T-helper 2 cell treated with Interferon-gamma antibody and Interleukin-4, amounts not matched to agents 100 ng/mL and 5 ng/mL, for 36 hours (primary cell): Measurements from ENCODE around the gene SLITRK3. TPM values are rescaled to one million over a fixed set of nuclear protein-coding genes. Genes with fewer than 3 reads are reported as not detected.

Experiments used
- intact Hi-C: fragments of 100-400 bp; cut with micrococcal nuclease; formaldehyde crosslinking; loops from one replicate; pipeline ENCODE4 v1.15.1; 2023
- total RNA-seq: library from RNA; stranded (reverse); gene quantifications from 2 replicates; pipeline ENCODE4 v1.2.3, GENCODE V29; 2022

The SLITRK3 gene, protein sequence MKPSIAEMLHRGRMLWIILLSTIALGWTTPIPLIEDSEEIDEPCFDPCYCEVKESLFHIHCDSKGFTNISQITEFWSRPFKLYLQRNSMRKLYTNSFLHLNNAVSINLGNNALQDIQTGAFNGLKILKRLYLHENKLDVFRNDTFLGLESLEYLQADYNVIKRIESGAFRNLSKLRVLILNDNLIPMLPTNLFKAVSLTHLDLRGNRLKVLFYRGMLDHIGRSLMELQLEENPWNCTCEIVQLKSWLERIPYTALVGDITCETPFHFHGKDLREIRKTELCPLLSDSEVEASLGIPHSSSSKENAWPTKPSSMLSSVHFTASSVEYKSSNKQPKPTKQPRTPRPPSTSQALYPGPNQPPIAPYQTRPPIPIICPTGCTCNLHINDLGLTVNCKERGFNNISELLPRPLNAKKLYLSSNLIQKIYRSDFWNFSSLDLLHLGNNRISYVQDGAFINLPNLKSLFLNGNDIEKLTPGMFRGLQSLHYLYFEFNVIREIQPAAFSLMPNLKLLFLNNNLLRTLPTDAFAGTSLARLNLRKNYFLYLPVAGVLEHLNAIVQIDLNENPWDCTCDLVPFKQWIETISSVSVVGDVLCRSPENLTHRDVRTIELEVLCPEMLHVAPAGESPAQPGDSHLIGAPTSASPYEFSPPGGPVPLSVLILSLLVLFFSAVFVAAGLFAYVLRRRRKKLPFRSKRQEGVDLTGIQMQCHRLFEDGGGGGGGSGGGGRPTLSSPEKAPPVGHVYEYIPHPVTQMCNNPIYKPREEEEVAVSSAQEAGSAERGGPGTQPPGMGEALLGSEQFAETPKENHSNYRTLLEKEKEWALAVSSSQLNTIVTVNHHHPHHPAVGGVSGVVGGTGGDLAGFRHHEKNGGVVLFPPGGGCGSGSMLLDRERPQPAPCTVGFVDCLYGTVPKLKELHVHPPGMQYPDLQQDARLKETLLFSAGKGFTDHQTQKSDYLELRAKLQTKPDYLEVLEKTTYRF
- not detected in 2 replicates for total RNA-seq

DNA sequence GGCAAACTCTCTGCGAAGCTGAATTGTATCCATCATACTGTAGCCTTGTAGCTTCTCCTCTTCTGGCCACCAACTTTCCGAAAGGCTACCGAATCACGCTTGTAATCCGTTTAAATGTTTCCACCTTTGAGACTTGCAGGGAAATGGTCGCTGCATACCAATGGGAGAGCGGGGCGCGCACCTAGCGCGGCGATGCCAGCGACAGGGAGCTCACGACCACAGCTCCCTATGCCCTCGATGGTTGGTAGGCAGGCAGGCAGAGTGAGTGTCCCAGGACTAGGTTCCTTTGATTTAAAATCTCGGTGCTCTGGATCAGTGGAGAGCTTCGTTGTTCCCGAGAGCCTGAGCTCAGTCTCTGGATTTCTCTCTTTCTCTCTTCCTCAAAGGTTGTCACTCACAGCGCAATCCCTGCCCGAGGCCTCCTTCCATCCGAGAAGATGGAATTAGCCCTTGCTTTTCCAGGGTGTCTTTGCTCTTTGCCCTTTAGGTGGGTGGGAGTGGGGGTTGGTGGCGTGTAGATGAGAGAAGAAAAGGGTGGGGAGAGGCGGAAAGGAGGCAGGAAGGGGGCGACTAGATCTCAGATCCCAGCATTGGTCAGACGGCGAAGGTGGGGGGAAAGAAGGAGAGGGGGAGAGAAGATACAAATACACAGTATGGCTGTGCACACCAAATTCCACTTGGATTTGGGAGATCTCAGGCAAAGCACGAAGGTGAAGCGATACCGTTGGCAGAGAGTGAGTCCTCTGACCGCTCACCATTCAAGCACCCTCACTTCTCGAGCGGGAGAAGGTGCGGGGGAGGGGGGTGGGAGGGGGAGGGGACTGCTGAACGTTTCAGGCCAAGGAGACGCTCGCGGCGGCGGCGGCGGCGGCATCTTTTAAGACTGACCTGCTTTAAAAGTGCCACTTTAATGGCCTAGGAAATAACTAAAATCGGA lies at the start of gene SLITRK3:
Gene SLITRK3, minus strand, starts transcription at position 745 of the 937 bp plus-strand sequence. CDS start 5,554 bp downstream, outside the sequence.
- intact Hi-C loops: no loop called here

DNA sequence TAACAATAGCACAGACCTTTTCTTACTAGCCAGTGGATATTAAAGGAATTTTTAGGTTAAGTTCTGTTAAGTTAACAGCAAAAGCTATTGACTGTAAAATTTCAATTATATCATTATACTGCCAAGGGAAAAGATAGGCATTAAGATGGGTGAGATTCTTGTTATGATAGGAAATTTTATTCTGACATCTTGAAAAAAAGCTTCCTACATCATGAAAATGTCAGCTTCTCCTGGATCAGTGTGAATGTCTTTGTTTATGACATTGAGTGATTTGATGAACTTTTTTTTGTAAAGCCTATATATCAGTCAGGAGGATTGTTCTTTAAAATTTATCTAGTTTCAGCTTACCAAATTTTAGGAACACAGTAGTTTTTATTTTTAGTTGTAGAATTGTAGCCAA lies 47.4 kb upstream of the SLITRK3 start:
- intact Hi-C loops: no loop called here

DNA sequence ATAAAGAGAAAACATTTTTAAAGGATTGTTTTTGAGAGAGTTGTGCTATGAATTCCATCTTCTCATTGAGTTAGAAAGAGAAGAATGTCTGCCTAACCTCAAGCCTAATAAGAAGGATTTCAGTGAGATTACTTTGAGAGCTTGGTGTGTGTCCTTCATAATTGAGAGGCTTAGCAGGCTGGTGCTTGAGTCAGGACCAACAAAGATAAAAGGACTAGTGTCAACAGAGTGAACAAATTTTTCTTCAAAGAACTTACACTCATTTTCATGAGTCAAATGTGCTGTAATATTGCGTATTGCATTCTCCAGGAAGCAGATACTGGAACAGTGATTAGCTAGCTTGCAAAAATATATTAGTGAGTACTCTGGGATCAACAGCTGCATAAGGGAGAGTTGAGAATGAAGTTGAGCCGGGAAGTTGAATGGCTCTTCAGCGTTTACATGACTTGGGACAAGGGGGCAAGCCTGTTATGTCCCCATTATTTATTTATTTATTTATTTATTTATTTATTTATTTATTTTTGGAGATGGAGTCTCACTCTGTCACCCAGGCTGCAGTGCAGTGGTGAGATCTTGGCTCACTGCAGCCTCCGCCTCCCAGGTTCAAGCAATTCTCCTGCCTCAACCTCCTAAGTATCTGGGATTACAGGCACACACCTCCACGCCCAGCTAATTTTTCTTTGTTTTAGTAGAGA lies 37.5 kb upstream of the SLITRK3 start:
- intact Hi-C loops: no loop called here

DNA sequence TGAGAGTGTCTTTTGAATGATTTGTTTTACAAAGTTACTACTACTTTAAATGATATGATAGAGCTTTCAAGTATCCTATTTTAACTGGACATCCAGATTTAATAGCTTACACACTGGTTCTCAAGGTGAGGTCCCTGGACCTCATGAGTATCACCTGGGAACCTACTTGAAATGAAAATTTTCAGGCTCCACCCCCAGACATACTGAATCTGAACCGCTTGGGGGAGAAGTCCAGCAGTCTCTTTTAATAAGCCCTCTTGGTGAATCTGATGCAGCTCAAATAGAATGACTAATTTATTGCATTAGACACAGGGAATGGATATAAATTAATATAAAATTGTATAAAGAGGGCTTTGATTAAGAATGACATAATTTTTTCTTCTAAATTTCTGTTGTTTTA lies 29.4 kb upstream of the SLITRK3 start:
- intact Hi-C loops: no loop called here

DNA sequence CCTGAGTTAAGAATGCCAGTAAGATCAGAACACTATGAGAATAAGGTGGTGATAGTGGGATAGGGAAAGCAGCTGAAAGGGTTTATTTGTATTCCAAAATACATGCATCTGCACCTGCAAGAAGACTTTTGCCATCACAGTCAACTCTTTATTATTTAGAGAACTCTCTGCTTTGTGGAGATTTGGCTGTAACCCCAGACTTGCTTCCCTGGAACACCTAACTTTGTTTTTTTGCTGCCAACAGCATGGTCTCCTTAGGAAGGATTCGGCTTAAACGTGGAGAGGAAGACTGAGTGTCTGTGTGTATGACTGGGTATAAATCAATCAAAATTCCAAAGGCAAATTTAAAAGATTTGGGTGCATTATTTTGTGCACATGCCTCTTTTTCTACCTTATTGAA lies 21.6 kb upstream of the SLITRK3 start:
- intact Hi-C loops: no loop called here

DNA sequence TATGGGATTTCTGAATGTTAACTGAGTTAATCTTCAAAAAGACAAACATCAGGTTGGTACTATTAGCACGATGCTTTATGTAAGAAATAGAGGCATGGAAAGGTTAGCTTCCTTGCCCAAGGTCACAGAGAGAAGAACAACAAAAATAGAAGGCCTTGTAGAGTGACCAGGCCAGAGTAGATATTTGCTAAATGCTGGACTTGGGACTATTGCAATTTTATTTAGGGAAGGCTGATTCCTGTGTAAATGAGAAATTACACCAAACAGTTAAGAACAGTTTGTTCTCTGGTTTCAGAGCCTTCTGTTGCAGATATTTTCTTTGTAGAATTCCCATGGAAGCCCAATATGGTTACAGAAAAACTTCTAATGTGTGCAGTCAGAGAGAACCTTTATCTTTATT lies 16.4 kb upstream of the SLITRK3 start:
- intact Hi-C loops: no loop called here

DNA sequence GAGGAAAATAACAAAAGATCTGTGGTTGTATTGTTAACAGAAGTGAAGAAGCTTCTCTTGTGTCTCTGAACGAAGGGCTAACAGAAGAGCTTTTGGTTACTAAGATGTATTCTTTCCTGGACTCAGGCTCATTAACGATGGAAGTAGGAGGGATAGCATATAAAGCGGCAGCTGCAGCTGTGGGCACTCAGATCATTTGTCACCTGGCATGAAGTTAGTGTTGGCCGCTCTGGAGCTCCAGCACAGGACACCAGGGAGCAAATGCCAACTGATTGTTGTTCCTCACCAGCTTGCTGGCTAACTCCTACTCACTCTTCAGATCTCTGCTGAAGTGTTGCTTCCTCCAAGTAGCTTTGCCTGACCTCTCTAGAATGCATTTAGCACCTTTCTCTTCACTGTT lies 15.5 kb upstream of the SLITRK3 start:
- intact Hi-C loops: no loop called here

DNA sequence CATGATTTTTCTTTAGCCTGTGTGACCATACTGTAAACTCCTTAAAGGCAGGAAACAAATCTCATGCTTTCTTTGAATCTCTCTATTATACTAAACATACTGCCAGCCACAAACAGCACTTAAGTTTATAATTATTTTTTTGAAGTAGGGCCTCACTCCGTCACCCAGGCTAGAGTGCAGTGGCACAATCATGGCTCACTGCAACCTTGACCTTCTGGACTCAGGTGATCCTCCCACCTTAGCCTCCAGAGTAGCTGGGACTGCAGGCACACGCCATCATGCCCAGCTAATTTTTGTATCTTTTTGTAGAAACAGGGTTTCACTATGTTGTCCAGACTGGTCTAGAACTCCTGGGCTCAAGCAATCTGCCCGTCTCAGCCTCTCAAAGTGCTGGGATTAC lies 14.5 kb upstream of the SLITRK3 start:
- intact Hi-C loops: no loop called here

DNA sequence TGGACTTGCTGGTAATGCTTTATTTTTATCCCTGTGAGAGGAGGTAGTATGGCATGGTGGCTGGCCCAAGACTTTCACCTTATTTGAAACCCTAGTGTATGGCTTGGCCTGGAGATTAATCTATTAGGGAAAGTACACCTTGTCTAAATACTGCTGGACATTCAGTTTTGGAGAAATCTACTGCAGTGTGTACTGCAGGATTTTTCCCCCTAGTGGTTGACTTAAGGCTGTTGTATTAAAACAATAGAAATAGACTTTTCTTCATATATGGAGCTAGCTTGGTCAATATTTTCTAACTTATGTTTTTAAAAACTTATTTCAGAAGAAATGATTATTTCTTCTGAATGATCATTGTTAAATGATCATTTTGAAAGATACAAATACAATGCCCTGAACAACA lies 13.9 kb upstream of the SLITRK3 start:
- intact Hi-C loops: no loop called here

DNA sequence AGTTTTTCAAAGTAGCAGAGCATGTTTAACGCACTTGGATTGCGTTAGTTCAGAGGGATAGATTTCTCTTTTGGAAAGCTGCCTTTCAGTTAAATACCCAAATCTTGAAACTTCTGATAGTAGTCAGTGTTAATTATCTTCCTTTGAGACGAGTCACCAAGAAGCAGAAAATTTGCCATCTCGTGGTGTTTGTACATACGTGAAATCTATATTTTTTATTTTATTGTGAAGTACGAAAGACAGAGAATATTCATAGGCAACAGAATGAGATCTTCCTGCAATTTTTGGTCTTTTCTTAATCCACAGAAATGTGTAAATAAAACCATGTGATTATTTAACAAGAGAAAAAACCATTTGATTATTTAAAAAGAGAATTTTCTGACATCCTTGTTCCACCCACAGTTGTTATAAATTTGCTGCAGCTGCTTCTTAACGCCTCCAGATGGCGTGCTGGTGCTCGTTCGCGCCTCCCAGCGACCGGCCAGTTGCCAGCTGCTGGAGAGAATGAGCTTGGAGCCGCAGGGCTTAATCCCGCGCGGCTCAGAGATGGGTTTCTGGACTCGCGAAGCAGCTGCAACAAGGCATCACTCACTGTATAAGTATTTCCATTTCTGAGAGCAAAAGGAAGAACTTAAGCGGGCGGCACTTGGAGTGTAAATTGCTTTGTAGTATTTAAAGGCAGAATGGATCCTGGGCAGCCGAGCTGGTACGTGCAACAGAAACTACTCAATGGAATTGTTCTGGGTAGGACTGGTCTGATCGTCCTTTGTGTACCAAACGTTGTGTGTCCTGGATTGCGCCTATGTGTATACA lies 10.5 kb upstream of the SLITRK3 start:
- intact Hi-C loops: no loop called here

DNA sequence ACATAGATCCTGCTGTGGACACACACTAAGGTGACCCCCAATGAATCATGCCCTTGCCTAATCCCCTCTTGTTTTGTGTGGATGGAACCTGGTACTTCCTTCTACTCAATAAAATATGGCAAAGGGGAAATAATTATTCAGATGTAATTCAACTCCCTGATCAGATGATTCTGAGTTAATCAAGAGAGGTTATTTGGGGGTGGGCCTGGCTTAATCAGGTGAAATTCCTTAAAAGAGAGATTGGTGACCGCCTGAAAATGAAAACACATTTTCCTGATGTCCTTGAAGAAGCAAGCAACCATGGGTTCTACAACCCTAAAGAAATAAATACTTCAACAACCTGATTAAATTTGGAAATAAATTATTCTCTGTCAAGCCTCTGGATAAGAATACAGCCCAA lies 8.3 kb upstream of the SLITRK3 start:
- intact Hi-C loops: no loop called here

DNA sequence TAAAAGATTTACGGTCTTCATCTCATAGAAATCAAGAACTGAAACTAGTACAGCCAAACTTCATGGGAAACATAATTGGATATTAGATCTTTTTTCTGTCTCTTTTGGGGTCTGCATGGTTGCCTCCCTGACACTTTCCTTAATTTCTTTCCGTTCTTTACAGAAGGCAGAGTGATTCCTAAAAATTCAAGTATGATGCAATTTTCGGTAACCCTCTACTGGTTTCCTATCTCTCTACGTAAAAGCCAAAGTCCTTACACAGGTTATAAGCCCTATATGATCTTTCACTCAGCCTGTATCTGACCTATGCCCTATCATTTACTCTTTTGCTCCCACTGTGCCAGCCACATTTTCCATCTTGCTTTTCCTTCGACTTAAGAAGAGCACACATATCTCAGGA lies 6.8 kb upstream of the SLITRK3 start:
- intact Hi-C loops: no loop called here

DNA sequence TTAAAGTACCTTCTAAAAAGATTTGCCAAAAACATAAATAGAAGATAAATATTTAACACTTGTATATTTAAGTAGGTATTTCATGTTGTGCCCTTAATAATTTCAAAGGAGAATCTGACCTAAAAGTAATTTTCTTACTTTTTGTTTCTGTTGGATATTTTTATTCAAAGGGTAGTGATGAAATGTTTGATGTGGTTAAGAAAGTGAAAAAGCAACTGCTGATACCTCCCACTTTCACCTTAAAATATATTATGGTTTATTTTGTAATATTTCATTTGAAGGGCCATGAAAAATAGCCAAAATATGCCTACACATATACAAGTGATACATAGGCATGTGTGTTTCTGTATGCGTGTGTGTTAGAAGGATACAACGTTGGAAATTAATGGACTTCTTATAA lies 5.8 kb upstream of the SLITRK3 start:
- intact Hi-C loops: no loop called here

DNA sequence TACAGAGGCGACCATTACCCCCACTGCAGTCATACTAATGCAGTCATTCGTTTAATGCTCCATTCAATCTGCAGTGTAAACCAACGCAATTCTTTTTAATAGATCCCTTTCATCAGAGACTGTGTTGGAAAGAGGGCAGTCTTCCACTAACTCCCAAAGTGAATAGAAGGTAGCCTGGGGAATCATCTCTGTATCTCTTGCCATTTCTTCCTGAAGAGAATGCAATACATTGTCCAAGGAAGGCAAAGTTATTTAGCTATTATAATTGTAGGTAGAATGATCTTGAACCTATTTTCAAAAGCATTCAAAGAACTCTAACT lies 1.3 kb upstream of the SLITRK3 start:
- intact Hi-C loops: no loop called here

DNA sequence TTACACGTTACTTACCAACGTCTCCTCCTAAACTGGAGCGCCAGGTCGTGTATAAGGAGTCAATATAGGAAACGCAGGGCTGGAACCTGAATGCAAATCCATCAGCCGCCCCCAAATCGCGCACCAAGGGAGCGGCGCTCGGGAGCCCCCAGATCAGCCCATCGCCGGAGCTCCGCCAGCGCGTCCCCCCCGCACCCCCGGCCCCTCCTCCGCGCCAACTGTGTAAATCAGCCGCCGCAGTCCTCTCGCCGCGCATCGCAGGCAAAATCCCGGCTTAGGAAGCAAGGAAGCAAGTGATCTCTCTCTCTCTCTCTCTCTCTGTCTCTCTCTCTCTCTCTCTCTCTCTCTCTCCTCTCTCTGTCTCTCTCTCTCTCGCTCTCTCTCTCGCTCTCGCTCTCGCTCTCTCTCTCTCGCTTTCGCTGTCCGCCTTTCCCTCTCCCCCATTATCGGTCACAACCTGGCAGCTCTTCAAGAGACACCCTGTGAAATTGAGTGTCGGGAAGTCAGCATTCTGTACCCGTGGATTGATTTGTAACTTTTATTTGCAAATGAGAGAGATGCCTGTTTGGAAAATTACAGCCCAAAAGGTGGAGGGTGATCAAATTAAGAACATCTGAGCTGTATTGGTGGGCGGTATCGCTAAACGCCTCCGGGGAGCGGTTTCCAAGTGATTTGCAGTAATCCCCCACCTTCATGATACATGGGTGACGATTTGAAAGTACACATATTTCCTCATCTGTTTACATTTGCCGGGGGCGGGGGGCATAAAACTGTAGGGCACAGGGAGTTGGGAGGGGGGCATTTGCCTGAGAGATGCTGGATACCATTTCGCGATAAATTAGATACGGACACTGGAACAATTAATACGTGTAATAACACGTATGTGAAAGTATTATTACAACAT lies 645 bp upstream of the SLITRK3 start:
- intact Hi-C loops: no loop called here

DNA sequence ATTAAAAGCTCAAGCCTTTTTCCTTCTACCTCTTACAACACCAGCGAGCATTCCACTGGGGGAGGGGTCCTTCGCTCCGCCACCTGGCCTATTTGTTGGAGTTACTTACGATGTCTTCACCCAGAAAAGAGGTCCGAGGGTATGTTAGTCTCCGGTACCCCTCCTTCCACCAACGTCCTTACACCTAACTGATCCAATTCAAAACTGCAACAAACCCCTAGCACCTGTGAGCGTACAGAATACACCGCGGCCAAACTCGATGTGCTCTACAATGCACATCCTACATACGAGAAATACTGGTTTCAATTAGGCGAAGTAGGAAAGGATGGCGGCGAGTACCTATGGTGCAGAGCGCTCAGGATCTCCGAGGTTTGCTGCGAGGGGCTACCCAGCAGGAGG lies 944 bp downstream of the SLITRK3 start:
- intact Hi-C loops: no loop called here

DNA sequence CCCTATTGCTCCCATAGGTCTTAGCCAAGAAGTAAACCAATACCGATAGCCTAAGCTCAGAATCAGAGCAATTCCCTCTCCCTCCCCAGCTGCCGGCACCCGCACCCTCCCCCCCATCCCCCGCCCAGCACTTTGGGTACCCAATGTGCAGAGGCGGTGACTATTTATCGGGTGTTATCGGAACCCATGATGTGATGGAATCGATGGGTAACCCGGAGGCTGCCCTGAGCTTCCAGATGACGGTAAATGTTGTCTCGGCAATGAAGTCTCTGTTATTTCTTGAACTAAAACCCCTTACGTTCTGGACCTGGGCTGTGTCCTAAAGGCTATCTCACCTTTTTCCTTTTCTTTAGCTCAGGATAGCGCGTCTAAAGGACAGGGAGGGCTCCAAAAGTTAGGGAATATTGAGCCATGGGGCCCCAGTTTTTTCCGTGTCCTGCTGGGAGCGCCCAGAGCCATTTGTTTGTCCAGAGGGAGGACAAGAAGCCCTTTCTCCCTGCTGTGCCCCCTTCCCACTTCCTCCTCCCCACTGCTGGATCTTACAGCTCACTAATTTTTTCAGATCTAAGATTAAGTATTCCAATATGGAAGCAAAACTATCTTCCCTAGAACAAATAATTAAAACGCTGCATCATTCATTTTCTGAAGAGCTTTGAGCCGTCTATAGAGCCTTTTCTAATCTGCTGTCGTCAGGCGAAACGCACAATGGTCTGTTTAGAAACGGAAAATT lies 1.5 kb downstream of the SLITRK3 start:
- intact Hi-C loops: no loop called here
